Gastroesophageal sphincter (tissue), 3 donors: Measurements from ENCODE around the gene FRMD3.

Experiments
- CTCF ChIP-seq, 4 experiments: fragments of 200-600 bp in 2 of 4; fragments of 450-650 bp in 2 of 4; sonication (generic) in 1 of 4; IDR thresholded peaks; one replicate each; pipeline ENCODE4 v1.5.1; 2017 to 2019; ENCODE audit warnings: antibody characterized with exemption in 4 of 4, mild to moderate bottlenecking in 2 of 4, moderate library complexity in 2 of 4
- EP300 ChIP-seq: sonication (generic); formaldehyde crosslinking; IDR thresholded peaks from one replicate; pipeline ENCODE4 v1.6.1; 2017; ENCODE audit warnings: antibody characterized with exemption, mild to moderate bottlenecking
- POLR2AphosphoS5 ChIP-seq: sonication (generic); formaldehyde crosslinking; IDR thresholded peaks from one replicate; pipeline ENCODE4 v1.6.1; 2017; ENCODE audit warnings: antibody characterized with exemption

- TF ChIP-seq CTCF (IDR thresholded peaks at IDR 0.05) (no peak), EP300 (no peak), POLR2AphosphoS5 (no peak)
Measured at GRCh38 chr9:83342006-83342405, 196.2 kb downstream of the FRMD3 start.
